H1 (cell line): ENCODE measurements around the gene POPDC2. TPM values are rescaled to one million over a fixed set of nuclear protein-coding genes. Genes with fewer than 3 reads are reported as not detected.

ENCODE experiments used
- CTCF ChIA-PET: fragments of 300-600 bp; sonication (Branson Sonifier 250); formaldehyde crosslinking; loops from one replicate; lab custom pipeline; 2021; ENCODE audit not compliant: partially characterized antibody; lab: Charles Lee
- POLR2A ChIA-PET: fragments of 300-600 bp; sonication (Branson Sonifier 250); formaldehyde crosslinking; loops from one replicate; lab custom pipeline; 2021; ENCODE audit warnings: inconsistent platforms; ENCODE audit not compliant: partially characterized antibody; lab: Charles Lee
- DNase-seq, 2 experiments: peaks; one replicate each; pipeline versions ENCODE4 v3.0.0 to v3.0.0-alpha.2; 2010 to 2022; ENCODE audit warnings: low spot score in 2 of 2, low read depth in 1 of 2, mixed read lengths in 1 of 2
- FAIRE-seq: peaks from 2 replicates; lab custom pipeline; 2011; peaks lifted over from hg19 to GRCh38; lab: Jason Lieb, UNC
- H2AFZ ChIP-seq: 2 replicates; pipeline ENCODE4 v1.8.1; 2012; ENCODE audit warnings: low read length, inconsistent platforms
- H2AK5ac ChIP-seq: 2 replicates; pipeline ENCODE4 v1.6.1; 2013; ENCODE audit warnings: low read depth, low read length
- H2BK120ac ChIP-seq: replicated peaks from 2 replicates; pipeline ENCODE3; 2013; ENCODE audit warnings: low read depth, low read length, inconsistent platforms
- H2BK12ac ChIP-seq: 2 replicates; pipeline ENCODE4 v1.6.1; 2013; ENCODE audit warnings: low read depth, low read length
- H2BK15ac ChIP-seq: 2 replicates; pipeline ENCODE4 v1.6.1; 2013; ENCODE audit warnings: low read length
- H2BK20ac ChIP-seq: 2 replicates; pipeline ENCODE4 v1.6.1; 2013; ENCODE audit warnings: low read length
- H2BK5ac ChIP-seq: 2 replicates; pipeline ENCODE4 v1.6.1; 2013; ENCODE audit warnings: low read depth, low read length
- H3K14ac ChIP-seq: 2 replicates; pipeline ENCODE4 v1.6.1; 2013; ENCODE audit warnings: inconsistent platforms; ENCODE audit not compliant: insufficient read length
- H3K18ac ChIP-seq: 2 replicates; pipeline ENCODE4 v1.6.1; 2013; ENCODE audit warnings: low read length; ENCODE audit errors: extremely low read depth
- H3K23ac ChIP-seq: 2 replicates; pipeline ENCODE4 v1.6.1; 2013; ENCODE audit warnings: inconsistent platforms; ENCODE audit not compliant: insufficient read length
- H3K23me2 ChIP-seq: 2 replicates; pipeline ENCODE4 v1.6.1; 2013; ENCODE audit warnings: low read depth, low read length
- H3K27ac ChIP-seq: 2 replicates; pipeline ENCODE4 v1.6.1; 2011; ENCODE audit warnings: low read depth, low read length, inconsistent platforms
- H3K27me3 ChIP-seq, 4 experiments: replicated peaks in 1 of 4; 1 replicate in 1 of 4; 2 replicates in 3 of 4; pipeline versions ENCODE4 v1.6.1 to v1.8.1; 2011 to 2013; ENCODE audit warnings: low read length in 3 of 4, mild to moderate bottlenecking in 3 of 4, inconsistent platforms in 2 of 4, mixed read lengths in 2 of 4, moderate library complexity in 1 of 4; ENCODE audit not compliant: control insufficient read depth in 3 of 4, insufficient read depth in 3 of 4; ENCODE audit errors: extremely low read depth in 1 of 4
- H3K36me3 ChIP-seq, 4 experiments: 2 replicates each; pipeline versions ENCODE4 v1.6.1 to v1.8.1; 2011 to 2013; ENCODE audit warnings: mild to moderate bottlenecking in 4 of 4, low read length in 3 of 4, moderate library complexity in 2 of 4, control low read depth in 1 of 4, inconsistent platforms in 1 of 4; ENCODE audit not compliant: insufficient read depth in 4 of 4, control insufficient read depth in 2 of 4
- H3K4ac ChIP-seq: replicated peaks from 2 replicates; pipeline ENCODE3; 2013; ENCODE audit warnings: low read length, low read depth, mixed read lengths, inconsistent platforms; ENCODE audit not compliant: insufficient read length
- H3K4me1 ChIP-seq, 4 experiments: replicated peaks in 1 of 4; 1 replicate in 1 of 4; 2 replicates in 3 of 4; pipeline versions ENCODE4 v1.6.1 to v1.8.1; 2011 to 2013; ENCODE audit warnings: low read length in 3 of 4, inconsistent platforms in 2 of 4, mixed read lengths in 1 of 4; ENCODE audit not compliant: insufficient read depth in 4 of 4, control insufficient read depth in 3 of 4
- H3K4me2 ChIP-seq, 2 experiments: 2 replicates each; pipeline versions ENCODE4 v1.6.1 to v1.8.1; 2011 to 2013; ENCODE audit warnings: low read depth in 2 of 2, low read length in 2 of 2, control low read depth in 1 of 2, inconsistent platforms in 1 of 2, mild to moderate bottlenecking in 1 of 2; ENCODE audit not compliant: insufficient read depth in 1 of 2
- H3K4me3 ChIP-seq, 4 experiments: fragments of 200-600, 300-600 bp in 1 of 4; sonication (generic), shearing (Covaris generic), sonication (Bioruptor Twin) in 1 of 4; 2 replicates each; pipeline versions ENCODE4 v1.5.1 to v1.8.1; 2011 to 2016; ENCODE audit warnings: low read length in 4 of 4, low read depth in 3 of 4, control low read depth in 2 of 4, inconsistent platforms in 2 of 4, mild to moderate bottlenecking in 2 of 4, mixed read lengths in 1 of 4, moderate library complexity in 1 of 4; ENCODE audit not compliant: insufficient read depth in 2 of 4; ENCODE audit errors: extremely low read depth in 1 of 4
- H3K56ac ChIP-seq: replicated peaks from 2 replicates; pipeline ENCODE3; 2013; ENCODE audit warnings: low read depth, mild to moderate bottlenecking, mixed read lengths, low read length, inconsistent platforms; ENCODE audit not compliant: insufficient read length
- H3K79me1 ChIP-seq: 2 replicates; pipeline ENCODE4 v1.6.1; 2013; ENCODE audit warnings: low read depth, low read length, control low read depth
- H3K79me2 ChIP-seq, 2 experiments: 2 replicates each; pipeline versions ENCODE4 v1.6.1 to v1.8.1; 2012 to 2013; ENCODE audit warnings: low read length in 2 of 2, mild to moderate bottlenecking in 2 of 2, inconsistent platforms in 1 of 2; ENCODE audit not compliant: insufficient read depth in 2 of 2, control insufficient read depth in 1 of 2
- H3K9ac ChIP-seq, 4 experiments: replicated peaks in 1 of 4; 1 replicate in 1 of 4; 2 replicates in 3 of 4; pipeline versions ENCODE4 v1.6.1 to v1.8.1; 2011 to 2013; ENCODE audit warnings: low read depth in 3 of 4, low read length in 3 of 4, control low read depth in 2 of 4, mild to moderate bottlenecking in 2 of 4, moderate library complexity in 2 of 4, inconsistent platforms in 1 of 4; ENCODE audit errors: extremely low read depth in 1 of 4
- H3K9me3 ChIP-seq, 2 experiments: 2 replicates each; pipeline versions ENCODE4 v1.6.1 to v1.8.1; 2012 to 2013; ENCODE audit warnings: mild to moderate bottlenecking in 2 of 2, moderate library complexity in 2 of 2, control low read depth in 1 of 2, inconsistent platforms in 1 of 2, low read depth in 1 of 2, low read length in 1 of 2, mixed read lengths in 1 of 2; ENCODE audit not compliant: insufficient read depth in 2 of 2
- H4K20me1 ChIP-seq, 2 experiments: replicated peaks in 1 of 2; 2 replicates each; pipeline versions ENCODE3 to v1.8.1; 2011 to 2013; ENCODE audit warnings: inconsistent platforms in 2 of 2, low read length in 2 of 2, mild to moderate bottlenecking in 1 of 2; ENCODE audit not compliant: insufficient read depth in 2 of 2, control insufficient read depth in 1 of 2
- H4K5ac ChIP-seq: 2 replicates; pipeline ENCODE4 v1.6.1; 2013; ENCODE audit warnings: low read length, low read depth, mixed read lengths, inconsistent platforms; ENCODE audit not compliant: insufficient read length
- H4K8ac ChIP-seq: 2 replicates; pipeline ENCODE4 v1.8.0; 2013; ENCODE audit warnings: mild to moderate bottlenecking, moderate library complexity, low read length, inconsistent platforms; ENCODE audit not compliant: insufficient read depth; ENCODE audit errors: extremely low read depth
- H4K91ac ChIP-seq: replicated peaks from 2 replicates; pipeline ENCODE3; 2013; ENCODE audit warnings: low read length, mixed read lengths, inconsistent platforms; ENCODE audit not compliant: insufficient read length
- ATF3 ChIP-seq: IDR thresholded peaks from 2 replicates; pipeline ENCODE4 v1.6.1; 2011; ENCODE audit warnings: low read depth, mild to moderate bottlenecking, low read length; ENCODE audit not compliant: insufficient read depth
- BACH1 ChIP-seq: IDR thresholded peaks from 2 replicates; pipeline ENCODE4 v1.6.1; 2012; ENCODE audit warnings: low read length, improper control_type of control experiment
- GABPA ChIP-seq: IDR thresholded peaks from 2 replicates; pipeline ENCODE4 v1.6.1; 2011; ENCODE audit warnings: mild to moderate bottlenecking, low read length, moderate library complexity, borderline replicate concordance; ENCODE audit not compliant: insufficient read depth
- PHF8 ChIP-seq: fragments of 200-600 bp; sonication (generic); conservative IDR thresholded peaks from 2 replicates; pipeline ENCODE4 v1.7.1; 2012; ENCODE audit warnings: low read depth, mild to moderate bottlenecking, inconsistent platforms, low read length, moderate library complexity
- SIRT6 ChIP-seq: IDR thresholded peaks from one replicate; pipeline ENCODE4 v1.7.1; 2012; ENCODE audit warnings: low read length, inconsistent platforms
- TBP ChIP-seq: IDR thresholded peaks from 2 replicates; pipeline ENCODE4 v1.6.1; 2011; ENCODE audit warnings: low read depth, low read length, improper control_type of control experiment
- WGBS, 2 experiments: shearing (Covaris generic) in 1 of 2; methylation state at CpG; one replicate each; pipeline versions ENCODE4 v1.1.6 to v1.1.7; 2013 to 2015; ENCODE audit warnings: low lambda C conversion rate in 2 of 2, mixed read lengths in 2 of 2, inconsistent platforms in 1 of 2, low coverage in 1 of 2, missing lambda C conversion rate in 1 of 2; ENCODE audit not compliant: insufficient replicate concordance in 2 of 2, insufficient coverage in 1 of 2, insufficient read length in 1 of 2; ENCODE audit errors: extremely low coverage in 1 of 2, missing lambda C conversion rate in 1 of 2; 5-methylcytosine and 5-hydroxymethylcytosine counted together
- polyA plus RNA-seq, 7 experiments: library from polyadenylated mRNA; depleted of rRNA in 3 of 7; stranded (reverse) in 5 of 7; unstranded in 2 of 7; fragments of >200 nt in 5 of 7; fragments of 200-250 nt in 2 of 7; gene quantifications; 1 replicate in 5 of 7; 2 replicates in 1 of 7; 4 replicates in 1 of 7; pipeline versions ENCODE4 v1.2.1 to v1.2.3, GENCODE V29; 2011 to 2013; ENCODE audit warnings: missing spikeins in 2 of 7, mixed read lengths in 2 of 7
- total RNA-seq: library from RNA; stranded (reverse); fragmentation: NEBNext Ultra II Directional; extraction: Animal tissue kit (Norgen Biotek cat#: 25700); gene quantifications from 2 replicates; pipeline ENCODE4 v1.2.1, GENCODE V29; 2021

The POPDC2 gene
- total and polyA plus RNA-seq, 2 of the 8 experiments (the other 6 are each of a cell fraction or from before 2014, with no cell fraction given) = 0.65 to 1.1 TPM

GRCh38 chr3:119601154-119601553, 59.2 kb downstream of the POPDC2 start:
- 87% methylated on average over 3 of the region's 3 CpGs; no CpG with 5 or more reads in 1 of the 2 experiments for WGBS, 2 experiments
- H2BK120ac ChIP-seq = no peak overlapping the region
- no peak overlapping the region for H3K27ac ChIP-seq
- H2BK20ac ChIP-seq = no peak overlapping the region
- no peaks in the 10 kb centered on the region for H4K20me1 ChIP-seq
- no peak overlapping the region for H3K14ac ChIP-seq
- peaks cover 0 to 3% (median 0%) of the 10 kb centered on the region in 4 experiments; a peak in 3 of 7 replicates for H3K4me1 ChIP-seq
- H3K79me2 ChIP-seq = no peaks in the 10 kb centered on the region
- TF ChIP-seq PHF8 (no peak), GABPA (no peak), ATF3 (no peak), BACH1 (no peak), SIRT6 (no peak), TBP (no peak)
- no peak overlapping the region for H2BK12ac ChIP-seq
- FAIRE-seq = no peak
- no peak overlapping the region for H3K18ac ChIP-seq
- no peak overlapping the region for H3K23ac ChIP-seq
- DNase-seq = no peak
- H3K27me3 ChIP-seq = no peaks in the 10 kb centered on the region
- no peak overlapping the region for H4K91ac ChIP-seq
- no peak overlapping the region for H3K56ac ChIP-seq
- H3K4me3 ChIP-seq = no peak overlapping the region
- H2BK15ac ChIP-seq = no peak overlapping the region
- H2AFZ ChIP-seq = peak overlapping the region; percentile 93
- no peaks in the 10 kb centered on the region for H3K79me1 ChIP-seq
- no peaks in the 10 kb centered on the region for H3K9me3 ChIP-seq
- H3K36me3 ChIP-seq = no peaks in the 10 kb centered on the region
- no peak overlapping the region for H4K5ac ChIP-seq
- CTCF ChIA-PET = interaction anchor here (0.7 to 4.9 kb wide), 31 partner anchors 8 to 817 kb away, joined by 3 to 32 read pairs (median 6); partner anchors contain the start of genes CD80 and COX17
- H2AK5ac ChIP-seq = no peak overlapping the region
- no peak overlapping the region for H3K4ac ChIP-seq
- no peak overlapping the region for H2BK5ac ChIP-seq
- H4K8ac ChIP-seq = no peak overlapping the region
- no peaks in the 10 kb centered on the region; the same call in 1 of the 2 replicates for H3K23me2 ChIP-seq
- POLR2A ChIA-PET = no interaction called here
- H3K4me2 ChIP-seq = peak overlapping the region in 1 of 2 experiments; percentile 32; a peak in 2 of 4 replicates
- H3K9ac ChIP-seq = no peak overlapping the region
